Myocyte (in vitro differentiated cells): ENCODE measurements around the gene PTPRN2. TPM values are rescaled to one million over a fixed set of nuclear protein-coding genes. Genes with fewer than 3 reads are reported as not detected.
A peak's percentile ranks its signal among the peaks of the same experiment; 100 is the strongest.

Experiments
- DNase-seq: peaks from one replicate; pipeline ENCODE4 v3.0.0-alpha.2; 2012; ENCODE audit warnings: low read depth
- total RNA-seq: library from RNA; depleted of rRNA; stranded (reverse); fragments of >200 nt; gene quantifications from 2 replicates; pipeline ENCODE4 v1.2.3, GENCODE V29; 2014

The PTPRN2 gene
- total RNA-seq, 1 donor from 2014 or later, result 0.24 TPM

DNA sequence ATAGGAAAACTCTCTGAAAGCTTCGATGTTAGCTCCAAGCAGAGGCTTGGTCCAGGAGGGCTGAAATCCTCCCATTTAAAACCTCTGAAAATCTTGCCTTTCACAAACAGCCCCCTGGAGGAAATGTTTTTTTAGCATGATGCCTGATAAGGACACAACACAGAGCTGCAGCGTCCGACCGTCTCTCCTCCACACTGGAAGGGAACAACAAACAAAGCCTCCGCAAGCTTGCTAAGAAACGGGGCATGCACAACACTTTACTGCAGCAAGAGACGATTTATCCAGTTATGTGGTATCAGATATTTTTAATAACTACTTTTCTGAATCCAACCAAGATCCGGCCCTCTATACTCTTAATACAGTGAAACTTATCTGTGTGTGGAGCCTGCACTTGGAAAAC is 182.3 kb downstream of the PTPRN2 start:
- no peak for DNase-seq

DNA sequence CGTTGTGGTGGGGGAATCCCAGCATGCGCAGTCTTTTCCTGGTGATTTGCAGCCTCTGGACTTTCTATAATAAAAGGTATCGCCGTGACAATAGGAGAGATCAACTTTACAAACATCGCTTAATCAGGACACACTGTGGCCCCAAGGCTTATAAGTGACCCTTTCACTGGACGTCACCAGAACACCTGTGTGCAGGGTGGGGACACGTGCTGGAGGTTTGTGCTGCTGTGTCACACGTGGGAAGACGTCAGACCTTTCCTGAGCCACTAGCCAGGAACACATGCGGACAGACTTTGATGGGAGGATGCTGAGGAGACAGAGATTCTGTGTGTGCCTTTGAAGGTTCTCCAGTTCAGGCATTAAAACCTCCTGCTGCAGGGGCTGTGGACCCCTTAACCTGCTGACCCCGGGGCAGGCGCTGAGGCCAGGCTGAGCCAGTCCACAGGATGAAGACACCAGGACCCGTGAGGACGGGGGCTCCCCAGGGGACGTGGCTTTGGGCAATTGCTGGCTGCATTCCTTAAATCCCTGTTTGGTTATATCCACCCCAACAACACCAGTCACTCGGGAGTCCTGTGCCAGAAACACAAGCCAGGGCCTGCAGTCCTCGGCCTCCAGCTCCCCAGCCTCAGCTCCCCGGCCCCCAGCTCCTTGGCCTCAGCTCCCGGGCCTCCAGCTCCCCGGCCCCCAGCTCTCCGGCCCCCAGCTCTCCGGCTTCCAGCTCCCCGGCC is 183.4 kb downstream of the PTPRN2 start:
- no peak for DNase-seq

DNA sequence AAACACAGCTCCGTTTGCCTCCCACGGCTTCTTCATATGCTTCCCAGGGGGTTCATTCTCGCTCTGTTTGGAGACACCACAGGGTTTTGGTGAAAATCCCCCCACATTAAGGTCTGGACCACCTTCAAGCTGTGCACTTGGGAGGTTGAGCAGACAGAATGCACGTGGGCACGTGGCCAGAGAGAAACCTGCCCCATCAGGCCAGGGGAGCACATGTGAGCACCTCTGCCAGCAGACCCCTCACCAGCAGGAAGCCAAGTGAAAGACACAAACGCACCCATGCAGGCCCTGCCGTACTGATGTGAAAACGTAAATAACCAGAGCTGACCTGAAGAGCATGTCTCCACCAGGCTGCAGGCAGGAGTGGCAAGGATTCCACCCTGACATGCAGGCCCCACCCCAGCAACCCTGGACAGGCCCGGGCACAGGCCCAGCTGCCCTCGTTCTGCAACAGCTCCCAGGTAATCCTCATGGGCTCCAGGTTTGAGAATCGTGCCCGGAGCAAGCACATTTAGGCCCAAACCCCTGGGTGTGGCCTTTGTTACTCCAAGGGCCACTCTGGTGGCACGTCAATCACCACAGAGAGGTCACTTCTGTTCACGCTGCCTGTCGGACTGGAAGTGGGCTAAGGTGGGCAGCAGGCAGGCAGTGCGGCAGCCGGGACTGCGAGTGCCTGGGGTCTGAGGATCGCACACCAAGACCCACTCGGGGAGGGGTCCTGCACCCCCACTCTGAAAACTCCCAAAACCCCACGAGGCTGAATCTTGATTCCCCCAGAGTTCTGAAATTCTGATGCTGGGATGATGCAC is 184.4 kb downstream of the PTPRN2 start:
- DNase-seq, result no peak

DNA sequence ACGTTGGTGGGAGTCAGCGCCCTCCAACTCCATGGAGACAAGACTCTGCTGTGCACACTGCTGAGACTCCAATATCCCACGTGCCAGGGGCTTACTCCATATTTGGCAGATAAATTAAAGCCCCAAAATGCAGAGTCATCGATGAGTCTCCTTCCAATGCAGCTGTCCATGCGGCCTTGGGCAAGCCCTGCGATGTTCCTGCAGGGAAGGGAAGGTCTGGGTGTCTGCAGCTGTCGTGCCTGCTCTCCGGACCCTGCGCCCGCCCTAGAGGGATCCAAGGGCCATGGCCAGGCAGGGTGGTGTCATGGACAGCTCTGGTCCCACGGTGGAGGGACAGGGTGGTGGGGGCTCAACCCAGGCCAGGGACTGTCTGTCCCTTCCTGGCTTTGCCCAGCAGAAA is 185.2 kb downstream of the PTPRN2 start:
- peak; percentile 61 for DNase-seq

DNA sequence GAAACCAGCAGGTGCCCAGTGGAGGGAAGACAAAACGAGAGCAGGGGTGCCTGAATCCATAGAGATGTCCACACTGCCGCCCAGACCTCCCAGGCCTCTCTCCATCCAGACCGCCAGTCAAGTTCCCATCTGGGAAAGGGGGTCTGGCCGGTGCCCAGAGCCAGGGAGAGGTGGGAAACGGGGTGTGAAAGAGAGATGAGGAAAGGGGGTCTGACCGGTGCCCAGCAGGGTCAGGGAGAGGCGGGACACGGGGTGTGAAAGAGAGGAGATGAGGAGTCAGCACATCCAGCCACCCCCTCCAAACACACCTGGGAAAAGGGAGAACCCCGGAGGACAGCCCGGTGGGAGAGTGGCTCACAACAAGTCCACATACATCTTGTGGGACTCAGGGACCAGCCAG is 185.8 kb downstream of the PTPRN2 start:
- no peak for DNase-seq

DNA sequence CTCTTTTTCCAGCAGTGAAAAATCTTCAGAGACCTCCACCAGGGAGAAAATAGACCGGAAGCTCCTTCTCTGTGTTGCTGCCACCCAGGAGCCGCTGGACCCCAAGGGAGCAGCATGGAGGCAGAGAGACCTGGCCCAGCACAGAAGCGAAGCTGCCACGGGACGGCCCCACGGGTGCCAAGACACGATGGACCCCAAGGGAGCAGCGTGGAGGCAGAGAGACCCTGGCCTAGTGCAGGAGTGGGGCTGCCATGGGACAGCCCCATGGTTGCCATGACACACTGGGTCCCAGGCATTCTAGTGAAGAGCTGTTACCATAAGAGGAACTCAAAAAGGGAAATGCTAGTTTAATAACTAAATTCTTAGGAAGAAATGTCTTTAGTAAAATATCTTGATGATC is 186.3 kb downstream of the PTPRN2 start:
- no peak for DNase-seq

DNA sequence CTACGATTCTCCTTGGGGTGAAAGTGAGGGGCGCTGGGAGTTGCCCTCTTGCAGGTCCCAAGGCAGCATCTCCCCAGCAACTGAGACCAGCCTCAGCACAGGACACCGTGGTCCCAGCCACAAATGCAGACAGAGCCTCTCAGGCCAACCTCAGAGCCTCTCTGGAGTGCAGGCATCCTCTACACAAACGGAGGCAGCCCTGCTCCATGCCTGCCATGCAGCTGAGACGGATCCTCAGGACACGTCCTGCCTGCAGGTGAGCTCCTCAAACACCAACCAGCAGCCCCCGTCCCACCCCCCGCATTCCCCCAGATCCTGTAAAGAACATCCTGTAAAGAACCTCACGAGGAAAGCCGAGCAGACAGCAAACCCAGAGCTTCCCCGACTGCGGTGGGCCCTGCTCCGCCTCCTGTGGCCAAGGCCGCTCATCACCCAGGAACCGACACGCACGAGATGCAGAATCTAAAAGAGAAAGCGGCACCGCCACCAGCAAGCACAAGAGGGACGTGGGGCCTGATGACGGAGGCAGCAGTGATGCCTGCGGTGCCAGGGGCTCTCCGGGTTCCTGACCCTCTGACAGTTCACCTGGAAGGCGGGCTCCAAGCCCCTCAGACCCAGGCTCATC is 186.9 kb downstream of the PTPRN2 start:
- DNase-seq, result no peak

DNA sequence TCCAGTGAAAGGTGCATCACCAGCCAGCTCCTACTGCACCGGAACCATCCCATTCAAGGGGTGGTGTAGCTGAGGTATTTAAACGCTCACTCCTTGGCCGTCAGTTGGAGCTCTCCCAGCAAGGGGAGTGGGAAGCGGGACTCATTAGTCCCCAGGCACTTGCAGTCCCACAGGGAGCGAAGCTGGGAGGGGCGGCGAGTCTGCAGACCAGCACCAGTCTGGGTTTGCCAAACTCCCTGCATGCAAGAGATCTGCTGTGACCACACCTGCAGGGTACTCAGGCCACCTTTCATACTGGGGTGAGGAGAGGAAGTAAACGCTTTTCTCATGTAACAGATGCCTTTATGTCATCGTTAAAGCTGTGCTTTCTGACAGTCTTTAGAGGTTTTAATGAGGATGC is 187.9 kb downstream of the PTPRN2 start:
- no peak for DNase-seq

DNA sequence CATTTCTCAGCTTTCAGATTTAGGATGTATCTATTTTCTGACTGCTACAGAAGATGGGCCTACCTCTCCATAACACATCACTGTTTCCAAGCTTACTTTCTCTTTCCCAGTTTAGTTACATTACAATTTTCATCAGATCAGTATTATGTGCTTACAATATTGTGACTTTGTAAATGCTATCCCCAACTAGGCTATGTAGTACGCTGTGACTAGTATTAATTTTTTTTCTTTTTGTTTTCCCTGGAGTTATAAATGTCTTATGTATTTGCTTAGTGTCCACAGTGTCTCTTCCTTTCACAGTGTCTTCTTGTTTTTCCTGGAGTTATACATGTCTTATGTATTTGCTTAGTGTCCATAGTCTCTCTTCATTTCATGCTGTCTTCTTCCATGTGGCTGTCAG is 188.9 kb downstream of the PTPRN2 start:
- no peak for DNase-seq

DNA sequence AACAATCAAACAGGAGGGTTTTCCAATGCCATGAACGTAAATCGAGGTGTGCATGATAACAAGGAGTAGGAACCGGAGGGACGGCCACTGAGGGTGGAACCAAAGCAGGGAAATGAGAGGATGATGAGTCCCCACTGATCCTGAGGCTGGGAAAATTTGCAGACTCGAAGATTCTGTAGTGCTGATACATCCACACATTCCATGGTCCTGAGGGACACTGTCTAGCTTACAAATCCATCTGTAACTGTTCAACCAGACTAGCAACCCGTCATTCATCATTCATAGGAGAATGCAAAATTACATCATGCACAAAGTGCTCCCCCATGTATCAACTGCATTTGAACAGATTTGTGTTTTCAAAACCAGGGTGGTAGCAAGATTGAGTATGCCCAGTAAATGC is 189.7 kb downstream of the PTPRN2 start:
- DNase-seq, result no peak

DNA sequence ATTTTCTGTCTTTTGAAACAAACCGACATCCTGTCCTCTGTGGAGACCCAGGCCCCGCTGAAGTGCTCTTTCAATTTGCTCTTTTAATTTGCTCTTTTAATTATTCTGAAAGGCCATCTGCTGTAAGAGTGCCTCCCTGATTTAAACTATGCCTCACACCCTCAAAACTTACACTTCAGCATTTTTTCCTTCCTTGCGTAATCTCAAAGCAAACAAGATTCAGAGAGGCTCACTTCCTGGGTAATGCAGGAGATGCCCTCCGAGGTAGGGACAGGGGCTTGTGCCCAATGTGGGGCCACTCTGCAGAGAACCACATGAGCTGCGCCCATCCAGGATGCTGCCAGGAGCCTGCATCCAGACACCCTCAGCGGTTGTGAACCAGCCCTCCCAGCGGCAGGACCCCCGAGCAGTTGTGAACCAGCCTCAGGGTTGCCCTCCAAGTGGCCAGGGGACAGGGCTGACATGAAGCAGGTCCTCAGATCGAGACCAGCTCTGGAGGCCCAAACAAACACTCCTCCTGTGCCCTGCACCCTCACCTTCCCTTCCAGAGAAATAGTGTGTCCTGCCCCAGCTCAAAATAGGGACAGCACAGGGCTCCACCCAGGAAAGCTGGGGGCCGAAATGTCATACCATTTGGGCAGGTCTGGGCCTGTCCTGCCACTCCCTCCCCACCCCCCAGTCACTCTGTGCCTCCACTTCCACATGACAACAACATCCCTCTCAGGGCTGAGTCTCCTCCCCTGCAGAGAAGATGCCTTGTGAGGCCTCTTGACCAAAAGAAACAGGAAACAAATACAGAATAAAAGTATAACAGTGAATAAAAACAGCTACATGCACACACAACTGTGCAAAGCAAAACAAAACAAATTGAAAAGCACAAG is 190.4 kb downstream of the PTPRN2 start:
- no peak for DNase-seq

DNA sequence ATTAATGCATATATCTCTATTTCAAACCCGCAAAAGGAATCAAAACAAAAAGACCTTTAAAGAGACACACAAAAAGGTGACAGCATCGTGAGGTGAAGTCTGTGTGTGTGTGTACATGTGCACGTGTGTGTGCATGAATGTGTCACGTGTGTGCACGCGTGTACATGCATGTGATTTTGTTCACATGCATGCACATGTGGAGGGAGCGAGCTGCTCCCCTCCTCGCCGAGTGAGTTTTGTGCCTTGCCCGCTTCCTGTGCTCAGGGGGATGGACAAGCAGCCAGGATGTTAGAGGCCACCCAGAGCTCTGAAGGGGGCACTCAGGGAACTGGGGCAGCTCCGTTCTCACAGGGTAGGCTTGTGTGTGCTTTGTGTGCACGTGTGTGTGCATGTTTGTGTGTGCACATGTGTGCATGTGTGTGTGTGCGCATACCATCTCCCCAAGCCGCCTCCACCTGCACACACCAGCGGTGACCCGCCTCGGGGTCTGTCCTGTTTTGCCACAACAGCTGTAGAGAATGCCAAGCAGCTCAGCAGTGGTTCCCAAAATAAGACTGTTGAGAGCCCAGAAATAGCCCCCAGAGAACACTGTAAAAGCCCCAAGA is 191.2 kb downstream of the PTPRN2 start:
- peak; percentile 9 for DNase-seq

DNA sequence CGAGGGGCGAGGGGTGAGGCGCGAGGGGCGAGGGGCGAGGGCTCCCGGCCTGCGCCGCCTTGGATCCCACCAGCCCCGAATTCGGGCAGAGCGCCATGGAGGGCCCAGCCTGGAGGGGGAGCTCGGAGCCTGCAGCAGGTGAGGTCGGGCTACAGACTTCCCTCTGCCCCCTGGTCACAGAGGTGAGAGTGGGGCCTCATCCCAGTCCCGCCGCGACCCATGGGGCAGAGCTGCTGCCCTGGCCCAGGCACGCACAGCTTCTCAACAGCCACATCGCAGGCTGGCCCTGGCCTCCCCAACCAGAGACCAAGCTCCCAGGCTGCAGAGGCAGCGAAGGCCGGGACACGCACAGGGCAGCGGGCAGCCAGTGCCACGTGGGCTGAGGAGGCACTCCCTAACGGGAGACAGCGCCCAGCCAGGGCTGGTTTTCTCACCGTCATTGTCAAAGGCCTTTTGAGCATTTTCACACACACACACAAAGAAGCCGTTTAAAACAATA is 191.8 kb downstream of the PTPRN2 start:
- DNase-seq, result no peak

DNA sequence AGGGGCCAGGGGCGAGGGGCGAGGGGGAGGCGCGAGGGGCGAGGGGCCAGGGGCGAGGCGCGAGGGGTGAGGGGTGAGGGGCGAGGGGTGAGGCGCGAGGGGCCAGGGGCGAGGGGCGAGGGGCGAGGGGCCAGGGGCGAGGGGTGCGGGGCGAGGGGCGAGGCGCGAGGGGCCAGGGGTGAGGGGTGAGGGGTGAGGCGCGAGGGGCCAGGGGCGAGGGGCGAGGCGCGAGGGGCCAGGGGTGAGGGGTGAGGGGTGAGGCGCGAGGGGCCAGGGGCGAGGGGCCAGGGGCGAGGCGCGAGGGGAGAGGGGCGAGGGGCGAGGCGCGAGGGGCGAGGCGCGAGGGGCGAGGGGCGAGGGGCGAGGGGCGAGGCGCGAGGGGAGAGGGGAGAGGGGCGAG is 192.3 kb downstream of the PTPRN2 start:
- DNase-seq, result no peak

DNA sequence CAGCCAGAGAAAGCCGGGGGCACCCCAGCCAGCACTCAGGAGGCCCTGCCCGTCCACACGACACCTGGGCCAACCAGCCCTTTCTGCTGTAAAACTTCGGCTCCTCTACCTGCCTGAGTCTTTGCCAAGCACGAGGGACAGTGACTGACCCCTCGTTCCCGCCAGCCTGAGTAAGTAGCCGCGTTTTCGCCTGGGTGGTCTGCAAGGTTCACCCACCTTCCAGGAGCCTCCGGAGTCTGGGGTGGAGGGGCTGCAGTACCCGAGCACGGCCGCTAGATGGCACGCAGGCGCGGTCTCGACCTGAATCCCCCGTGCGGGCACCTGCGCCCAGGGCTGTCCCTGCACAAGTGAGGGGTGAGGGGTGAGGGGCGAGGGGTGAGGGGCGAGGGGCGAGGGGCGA is 192.7 kb downstream of the PTPRN2 start:
- DNase-seq, result no peak

DNA sequence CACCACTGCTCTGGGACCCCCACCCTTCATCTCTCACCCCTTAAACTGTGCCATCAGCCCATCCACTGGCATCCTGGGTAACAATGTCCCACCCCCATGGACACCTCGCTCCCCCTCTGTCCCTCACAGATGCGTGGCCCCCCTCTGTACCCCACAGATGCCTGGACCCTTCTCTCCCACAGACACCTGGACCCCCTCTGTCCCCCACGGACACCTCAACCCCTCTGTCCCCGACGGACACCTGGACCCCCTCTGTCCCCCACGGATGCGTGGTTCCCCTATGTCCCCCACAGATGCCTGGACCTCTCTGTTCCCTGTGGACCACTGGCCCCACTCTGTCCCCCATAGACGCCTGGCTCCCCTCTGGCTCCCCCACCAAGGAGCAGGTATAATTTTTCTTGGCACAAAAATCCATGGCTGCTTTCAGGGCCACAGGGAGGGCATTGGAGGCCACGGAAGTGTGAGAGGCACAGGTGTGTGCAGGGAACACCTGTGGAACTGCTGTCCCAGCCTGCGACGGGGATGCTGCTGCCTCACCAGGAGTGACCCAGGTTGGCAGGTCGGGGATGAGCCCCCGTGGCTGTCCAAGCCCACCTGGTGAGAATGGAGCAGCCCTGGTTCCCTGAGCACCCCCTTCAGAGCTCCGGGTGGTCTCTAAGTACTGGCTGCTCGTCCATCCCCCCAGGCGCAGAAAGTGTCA is 193.5 kb downstream of the PTPRN2 start:
- no peak for DNase-seq

DNA sequence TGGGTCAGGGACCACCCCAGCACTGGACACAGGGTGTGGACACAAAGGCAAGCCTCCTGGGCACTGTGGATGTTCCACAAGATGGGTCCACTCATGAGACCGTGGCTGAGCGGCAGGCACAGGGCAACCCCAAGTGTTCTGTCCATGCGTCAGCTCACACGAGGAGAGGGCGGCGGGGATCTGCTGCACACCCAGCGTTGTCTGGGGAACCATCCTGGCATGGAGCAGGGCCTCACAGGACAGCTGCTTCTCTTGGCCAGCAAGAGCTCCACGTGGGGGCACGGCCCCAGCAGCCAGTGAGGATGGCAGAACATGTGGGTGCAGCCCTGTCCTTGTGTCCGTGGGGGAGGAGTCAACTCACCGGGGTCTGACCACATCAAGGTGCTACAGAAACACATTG is 195.4 kb downstream of the PTPRN2 start:
- no peak for DNase-seq

DNA sequence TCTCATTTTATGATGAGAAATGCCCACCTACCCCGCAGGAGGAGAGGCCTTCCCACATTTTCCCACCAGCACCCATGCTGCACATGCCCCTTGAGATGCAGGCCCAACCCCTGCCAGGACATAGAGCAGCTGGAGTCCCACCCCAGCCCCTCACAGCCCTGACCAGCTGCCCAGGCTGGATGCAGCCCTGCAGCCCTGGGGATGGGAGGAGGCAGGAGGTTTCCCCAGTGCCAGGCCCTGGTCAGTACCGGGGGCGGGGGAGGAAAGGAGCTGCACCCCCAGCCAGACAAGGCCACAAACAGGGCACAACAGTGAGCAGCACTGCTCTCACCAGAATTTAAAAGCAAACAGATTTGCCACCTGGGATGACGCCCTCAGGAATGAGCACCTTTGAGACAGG is 196.1 kb downstream of the PTPRN2 start:
- DNase-seq, result no peak

DNA sequence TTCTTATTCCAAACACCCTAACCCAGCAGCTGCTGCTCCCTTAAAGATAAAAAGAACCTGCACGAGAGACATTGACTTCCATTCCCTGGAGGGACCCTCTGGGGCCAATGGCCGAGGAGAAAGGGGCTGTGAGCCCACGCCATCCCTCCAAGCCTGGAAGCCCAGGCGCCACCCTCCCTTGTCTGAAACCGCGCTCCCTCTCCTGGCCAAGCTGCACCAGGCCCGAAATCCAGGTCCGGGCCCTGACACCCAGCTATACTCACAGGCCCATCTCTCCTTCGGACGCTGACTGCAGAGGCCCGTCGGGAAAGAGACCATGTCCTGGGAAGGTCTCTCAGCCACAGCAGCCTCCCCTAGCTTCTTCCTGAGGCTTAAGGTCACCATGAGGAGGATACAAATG is 196.5 kb downstream of the PTPRN2 start:
- no peak for DNase-seq

DNA sequence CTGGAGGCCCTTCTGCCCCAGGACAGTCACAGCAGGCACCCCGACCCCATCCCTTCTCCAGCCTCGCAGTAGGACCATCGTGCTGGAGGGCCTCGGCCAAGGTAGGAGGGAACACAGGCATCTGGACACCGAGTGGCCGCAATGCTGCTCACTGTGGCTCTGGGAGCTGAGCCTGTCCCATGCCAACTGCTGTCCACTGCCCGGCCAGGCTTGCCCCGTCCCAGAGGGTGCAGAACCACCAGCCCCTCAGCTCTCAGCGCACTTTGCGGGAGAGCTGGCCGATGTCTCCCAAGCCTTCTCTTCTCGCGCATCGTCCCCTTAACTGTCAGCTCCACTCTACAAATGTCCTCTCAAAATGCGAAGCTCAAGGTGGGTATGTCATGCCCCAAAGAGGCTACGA is 197.2 kb downstream of the PTPRN2 start:
- no peak for DNase-seq
